GM13977 (cell line): Measurements from ENCODE around the gene BCL7A.
"Not testable (repeated sequence)": the region's sequence is repeated elsewhere in the genome, so short reads cannot be mapped to it uniquely, and the experiment has no call there.

Experiments used
- DNase-seq: peaks from one replicate; pipeline ENCODE4 v3.0.0; 2012; ENCODE audit warnings: low spot score
- in situ Hi-C: fragments of 300-500 bp; cut with MboI; formaldehyde crosslinking; loops from one replicate; pipeline ENCODE4 v1.12.0; 2022; ENCODE audit warnings: low sequenced_read_pairs, low pct_unique_long_range_greater_than_20kb, mixed read lengths, inconsistent platforms; ENCODE audit not compliant: unreplicated experiment
- TF ChIP-seq, protein P1 (sequence below): IDR thresholded peaks from 2 replicates; pipeline ENCODE4 v1.5.1; 2012; ENCODE audit warnings: mild to moderate bottlenecking, control low read depth; ENCODE audit not compliant: insufficient read depth; ENCODE audit errors: extremely low read depth, missing control alignments

Gene BCL7A

DNA sequence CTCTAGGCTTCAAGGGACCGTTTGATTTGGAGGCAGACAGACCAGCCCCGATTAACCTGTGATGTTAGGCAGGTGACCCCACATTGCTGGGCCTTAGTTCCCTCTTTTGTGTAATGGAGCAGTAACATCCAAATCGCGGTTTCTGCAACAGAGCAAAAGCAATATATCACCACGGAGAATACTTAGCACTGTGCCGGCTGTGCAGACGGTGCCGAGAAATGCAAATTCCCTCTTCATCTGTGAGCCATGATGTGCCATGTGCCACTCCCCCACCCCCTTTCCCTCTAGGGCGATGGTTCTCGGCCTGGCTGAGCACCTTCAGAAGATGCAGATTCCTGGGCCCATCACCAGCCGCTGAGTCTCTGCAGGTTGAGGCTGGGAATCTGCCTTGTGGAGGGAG lies 10.9 kb downstream of the BCL7A start:
- in situ Hi-C loops, result no loop called here
- DNase-seq, result no peak
- TF ChIP-seq, protein P1, sequence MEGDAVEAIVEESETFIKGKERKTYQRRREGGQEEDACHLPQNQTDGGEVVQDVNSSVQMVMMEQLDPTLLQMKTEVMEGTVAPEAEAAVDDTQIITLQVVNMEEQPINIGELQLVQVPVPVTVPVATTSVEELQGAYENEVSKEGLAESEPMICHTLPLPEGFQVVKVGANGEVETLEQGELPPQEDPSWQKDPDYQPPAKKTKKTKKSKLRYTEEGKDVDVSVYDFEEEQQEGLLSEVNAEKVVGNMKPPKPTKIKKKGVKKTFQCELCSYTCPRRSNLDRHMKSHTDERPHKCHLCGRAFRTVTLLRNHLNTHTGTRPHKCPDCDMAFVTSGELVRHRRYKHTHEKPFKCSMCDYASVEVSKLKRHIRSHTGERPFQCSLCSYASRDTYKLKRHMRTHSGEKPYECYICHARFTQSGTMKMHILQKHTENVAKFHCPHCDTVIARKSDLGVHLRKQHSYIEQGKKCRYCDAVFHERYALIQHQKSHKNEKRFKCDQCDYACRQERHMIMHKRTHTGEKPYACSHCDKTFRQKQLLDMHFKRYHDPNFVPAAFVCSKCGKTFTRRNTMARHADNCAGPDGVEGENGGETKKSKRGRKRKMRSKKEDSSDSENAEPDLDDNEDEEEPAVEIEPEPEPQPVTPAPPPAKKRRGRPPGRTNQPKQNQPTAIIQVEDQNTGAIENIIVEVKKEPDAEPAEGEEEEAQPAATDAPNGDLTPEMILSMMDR, result no peak

DNA sequence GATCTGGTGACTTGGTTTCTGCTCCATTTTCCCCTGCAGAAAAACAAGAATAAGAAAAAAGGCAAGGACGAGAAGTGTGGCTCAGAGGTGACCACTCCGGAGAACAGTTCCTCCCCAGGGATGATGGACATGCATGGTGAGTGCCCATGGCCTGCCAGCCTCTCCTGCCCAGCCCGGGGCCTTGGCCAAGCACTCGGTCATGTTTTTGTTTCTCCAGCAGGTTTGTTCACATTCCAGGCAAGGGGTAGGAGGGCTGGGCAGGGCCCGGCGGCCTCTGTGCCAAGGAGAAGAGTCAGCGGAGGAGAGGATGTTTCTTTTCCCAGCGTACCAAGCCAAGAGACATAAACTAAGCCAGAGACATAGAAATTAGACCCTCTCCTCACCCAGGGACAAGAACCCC lies 13.6 kb downstream of the BCL7A start:
- in situ Hi-C loops, result no loop called here
- DNase-seq, result no peak
- TF ChIP-seq, protein P1, result no peak

DNA sequence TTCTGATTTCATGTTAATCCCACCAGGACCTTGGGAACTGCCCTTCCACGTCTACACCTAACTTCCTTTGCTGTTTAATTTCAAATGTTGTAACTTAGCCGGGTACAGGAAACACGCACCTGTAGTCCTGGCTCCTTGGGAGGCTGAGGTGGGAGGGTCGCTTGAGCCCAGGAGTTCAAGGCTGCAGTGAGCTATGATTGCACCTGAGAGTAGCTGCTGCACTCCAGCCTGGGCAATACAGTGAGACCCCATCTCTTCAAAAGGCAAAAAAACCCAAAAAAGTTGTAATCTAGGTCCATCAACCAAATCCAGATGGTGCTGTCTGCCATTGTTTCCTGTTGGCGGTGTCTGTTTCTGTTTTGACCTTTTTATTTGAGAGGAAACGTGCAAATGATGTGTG lies 14.5 kb downstream of the BCL7A start:
- in situ Hi-C loops, result no loop called here
- DNase-seq, result no peak
- TF ChIP-seq, protein P1, result no peak

DNA sequence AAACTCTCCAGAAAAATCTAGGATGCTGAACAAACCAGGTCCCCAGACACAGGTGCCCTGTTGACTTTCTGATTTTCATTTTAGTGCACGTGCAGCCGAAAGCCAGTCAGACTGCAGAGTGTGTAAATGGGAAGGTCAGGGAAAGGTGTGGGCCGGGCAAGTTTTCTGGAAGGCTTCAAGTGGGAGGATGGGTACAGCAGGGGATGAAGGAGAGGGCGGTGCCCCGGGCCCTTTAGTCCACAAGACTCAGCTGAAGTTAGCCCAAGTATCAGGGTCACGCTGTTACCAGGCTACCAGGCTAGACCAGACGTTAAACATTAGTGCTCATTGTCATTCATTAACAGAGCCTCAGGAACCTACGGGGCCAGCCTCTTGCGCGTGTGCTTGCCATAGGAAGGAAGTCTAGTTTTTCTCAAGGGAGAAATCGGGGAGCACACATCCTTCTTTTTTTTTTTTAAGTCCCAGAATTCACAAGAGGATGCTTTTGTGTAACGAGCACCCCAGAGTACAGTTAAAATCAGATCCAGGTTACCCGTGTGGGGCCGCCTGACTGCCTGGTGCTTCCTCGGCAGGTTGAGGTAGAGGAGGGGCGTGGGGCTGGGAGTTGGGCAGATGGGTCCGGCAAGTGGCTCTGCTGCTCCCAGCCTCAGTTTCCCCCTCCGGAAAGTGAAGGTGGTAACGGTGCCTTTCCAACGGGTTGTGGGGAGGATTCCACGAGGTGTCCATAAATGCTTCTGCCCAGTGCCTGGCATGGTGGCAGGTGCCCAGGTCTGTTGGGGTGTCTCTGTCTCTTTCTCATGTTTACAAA lies 19.1 kb downstream of the BCL7A start:
- DNase-seq, result no peak
- TF ChIP-seq, protein P1, result no peak
- in situ Hi-C loops, result no loop called here

DNA sequence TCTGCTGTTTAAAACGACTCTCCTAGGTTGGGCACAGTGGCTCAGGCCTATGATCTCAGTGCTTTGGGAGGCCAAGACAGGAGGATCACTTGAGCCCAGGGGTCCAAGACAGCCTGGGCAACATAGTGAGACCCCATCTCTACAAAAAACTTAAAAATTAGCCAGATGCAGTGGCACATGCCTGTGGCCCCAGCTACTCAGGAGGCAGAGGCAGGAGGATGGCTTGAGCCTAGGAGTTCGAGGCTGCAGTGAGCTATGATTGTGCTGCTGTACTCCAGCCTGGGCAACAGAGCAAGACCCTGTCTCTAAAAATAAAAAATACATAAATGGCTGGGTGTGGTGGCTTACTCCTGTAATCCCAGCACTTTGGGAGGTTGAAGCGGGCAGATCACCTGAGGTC lies 19.8 kb downstream of the BCL7A start:
- in situ Hi-C loops, DNase-seq: not testable (repeated sequence)

DNA sequence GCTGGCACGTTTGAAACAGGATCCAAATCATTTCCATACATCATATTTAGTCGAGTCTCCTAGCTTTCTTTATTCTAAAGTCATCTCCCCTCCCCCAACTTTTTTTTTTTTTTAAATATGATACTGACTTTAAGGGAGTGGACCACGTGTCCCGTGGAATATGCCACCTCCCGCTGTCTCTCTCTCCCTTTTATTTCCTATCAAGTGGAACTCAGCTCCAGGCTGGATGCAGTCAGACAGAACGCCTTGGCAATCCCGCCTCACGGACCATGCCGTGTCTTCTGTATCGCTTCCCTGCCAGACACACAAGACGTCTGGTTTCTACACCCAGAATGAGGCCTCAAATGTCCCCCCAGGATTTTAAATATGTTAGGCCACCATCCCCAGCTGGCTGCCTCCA lies 21.2 kb downstream of the BCL7A start:
- no peak for DNase-seq
- TF ChIP-seq, protein P1, result no peak
- in situ Hi-C loops, result no loop called here

DNA sequence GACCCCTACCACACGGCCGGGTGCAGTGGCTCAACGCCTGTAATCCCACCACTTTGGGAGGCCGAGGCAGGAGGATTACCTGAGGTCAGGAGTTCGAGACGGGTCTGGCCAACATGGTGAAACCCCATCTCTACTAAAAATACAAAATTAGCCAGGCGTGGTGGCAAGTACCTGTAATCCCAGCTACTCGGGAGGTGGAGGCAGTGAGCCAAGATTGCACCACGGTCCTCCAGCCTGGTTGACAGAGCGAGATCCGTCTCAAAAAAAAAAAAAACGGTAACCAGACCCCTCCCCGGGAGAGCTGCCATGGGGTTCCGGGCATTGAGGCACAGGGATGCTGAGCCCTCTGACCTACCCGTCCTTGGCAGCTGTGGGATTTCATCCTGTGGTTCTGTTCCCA lies 21.8 kb downstream of the BCL7A start:
- TF ChIP-seq, protein P1, result no peak

More for the DNA sequence above, 21.8 kb downstream of the BCL7A start:
- no peak for DNase-seq
- in situ Hi-C loops, result no loop called here
